HG03159 (cell line): Measurements from ENCODE around the gene LRRC23.
A peak's percentile ranks its signal among the peaks of the same experiment; 100 is the strongest.
"Not testable (repeated sequence)": the region's sequence is repeated elsewhere in the genome, so short reads cannot be mapped to it uniquely, and the experiment has no call there.

ENCODE experiments used
- ATAC-seq: cut with Tn5 transposase; IDR thresholded peaks from one replicate; pipeline ENCODE4 v1.9.1; 2021; ENCODE audit warnings: mild to moderate bottlenecking, moderate library complexity; ENCODE audit not compliant: unreplicated experiment

The LRRC23 gene

GRCh38 chr12:6872073-6873048, 32.3 kb upstream of the LRRC23 start:
- ATAC-seq: no peak

DNA sequence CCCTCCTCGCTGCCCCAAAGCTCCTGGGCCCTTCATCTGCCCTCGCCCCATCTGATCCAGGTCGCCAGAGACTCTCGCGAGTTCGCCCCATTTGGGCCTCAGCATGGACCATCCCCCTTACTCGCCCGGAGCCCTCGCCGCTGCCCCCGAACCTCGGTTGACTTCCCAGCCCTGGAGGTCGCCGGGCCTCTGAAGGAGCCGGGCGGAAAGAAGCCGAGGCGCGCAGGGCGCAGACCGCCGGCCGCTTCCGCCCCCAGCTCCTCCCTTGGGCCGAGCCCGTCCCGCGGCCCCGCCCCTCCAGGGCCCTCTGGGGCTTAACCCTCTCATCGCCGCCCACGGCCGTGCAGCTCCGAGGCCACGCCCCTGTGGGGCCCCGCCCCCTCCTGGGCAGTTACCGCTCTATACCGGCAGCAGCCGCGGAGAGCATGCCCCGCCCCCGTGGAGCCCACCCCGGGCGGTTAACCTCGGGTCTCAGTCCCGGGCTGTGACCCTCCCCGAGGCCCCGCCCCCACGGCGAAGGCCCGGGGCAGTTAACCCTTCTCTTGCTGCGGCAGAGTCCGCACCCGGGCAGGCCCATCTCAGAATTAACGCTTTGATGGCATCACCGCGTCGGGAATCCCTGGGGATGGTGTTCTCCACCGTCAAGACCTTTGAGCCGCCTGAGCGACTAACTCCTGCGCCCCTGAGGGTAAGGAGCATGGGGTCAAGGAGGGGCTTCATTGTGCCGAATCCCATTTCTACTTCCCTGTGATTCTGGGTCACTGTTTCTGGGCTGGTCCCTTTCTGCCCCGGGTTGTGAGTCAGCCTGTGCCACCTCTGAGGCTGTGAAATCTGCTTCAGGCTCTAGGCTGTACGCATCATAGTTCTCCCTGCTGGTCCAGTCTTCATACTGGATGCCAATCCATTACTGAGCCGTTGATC, 31.3 kb upstream of the LRRC23 start, which contains the start of gene SPSB2:
SPSB2 (minus strand) TSS at position 210 of the 921 bp plus-strand sequence. CDS start 402 bp downstream, outside the sequence.
- peak; percentile 75 for ATAC-seq

- not testable (repeated sequence) for ATAC-seq
Observed at GRCh38 chr12:6874015-6874368, 30.6 kb upstream of the LRRC23 start.

- ATAC-seq: not testable (repeated sequence)
Observed at GRCh38 chr12:6879824-6880223, 24.8 kb upstream of the LRRC23 start.

DNA sequence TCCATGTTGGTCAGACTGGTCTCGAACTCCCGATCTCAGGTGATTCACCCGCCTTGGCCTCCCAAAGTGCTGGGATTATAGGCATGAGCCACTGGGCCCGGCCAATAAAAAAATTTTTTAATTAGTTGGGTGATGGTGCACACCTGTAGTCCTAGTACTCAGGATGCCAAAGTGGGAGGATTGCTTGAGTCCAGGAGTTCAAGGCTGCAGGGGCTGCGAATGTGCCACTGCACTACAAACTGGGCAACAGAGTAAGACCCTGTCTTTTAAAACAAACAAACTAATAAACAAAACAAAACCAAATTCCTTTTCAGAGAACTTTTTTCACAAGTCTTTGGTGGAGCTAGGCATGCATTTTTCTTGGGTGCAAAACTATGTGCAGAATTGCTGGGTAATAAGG, 21.4 kb upstream of the LRRC23 start:
- no peak for ATAC-seq

GRCh38 chr12:6883683-6884082, 20.9 kb upstream of the LRRC23 start:
- no peak for ATAC-seq

DNA sequence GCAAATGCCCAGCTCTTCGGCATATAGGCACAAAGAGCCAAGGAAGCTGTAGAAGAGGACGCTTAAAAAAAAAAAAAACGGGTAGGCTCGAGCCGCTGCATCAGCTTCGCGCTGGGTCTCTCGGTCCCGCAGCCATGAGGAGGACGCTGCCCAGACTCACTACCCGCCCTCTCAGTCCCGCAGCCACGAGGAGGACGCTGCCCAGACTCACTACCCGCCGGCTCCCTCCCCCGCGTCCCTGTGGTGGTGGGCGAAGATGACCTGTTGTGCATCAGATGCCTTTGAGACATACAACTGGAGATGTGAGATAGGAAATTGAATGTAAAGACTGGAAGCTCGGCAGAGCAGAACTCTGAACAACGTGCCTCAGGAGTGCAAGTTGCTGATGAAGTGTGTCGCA, 20.1 kb upstream of the LRRC23 start:
- no peak for ATAC-seq

- ATAC-seq: not testable (repeated sequence)
Observed at GRCh38 chr12:6886206-6886999, 18.2 kb upstream of the LRRC23 start.

GRCh38 chr12:6887460-6887859, 17.2 kb upstream of the LRRC23 start:
- no peak for ATAC-seq

GRCh38 chr12:6888360-6888759, 16.3 kb upstream of the LRRC23 start:
- ATAC-seq: no peak

- not testable (repeated sequence) for ATAC-seq
Observed at GRCh38 chr12:6888794-6889193, 15.8 kb upstream of the LRRC23 start.

- ATAC-seq: not testable (repeated sequence)
Observed at GRCh38 chr12:6889775-6890573, 14.6 kb upstream of the LRRC23 start.

- ATAC-seq: peak; percentile 89
Observed at GRCh38 chr12:6890789-6891645, 13.6 kb upstream of the LRRC23 start.

- no peak for ATAC-seq
Observed at GRCh38 chr12:6891646-6892001, 13.0 kb upstream of the LRRC23 start.

GRCh38 chr12:6892683-6893082, 11.9 kb upstream of the LRRC23 start:
- not testable (repeated sequence) for ATAC-seq

- no peak for ATAC-seq
Observed at GRCh38 chr12:6894321-6894720, 10.3 kb upstream of the LRRC23 start.

DNA sequence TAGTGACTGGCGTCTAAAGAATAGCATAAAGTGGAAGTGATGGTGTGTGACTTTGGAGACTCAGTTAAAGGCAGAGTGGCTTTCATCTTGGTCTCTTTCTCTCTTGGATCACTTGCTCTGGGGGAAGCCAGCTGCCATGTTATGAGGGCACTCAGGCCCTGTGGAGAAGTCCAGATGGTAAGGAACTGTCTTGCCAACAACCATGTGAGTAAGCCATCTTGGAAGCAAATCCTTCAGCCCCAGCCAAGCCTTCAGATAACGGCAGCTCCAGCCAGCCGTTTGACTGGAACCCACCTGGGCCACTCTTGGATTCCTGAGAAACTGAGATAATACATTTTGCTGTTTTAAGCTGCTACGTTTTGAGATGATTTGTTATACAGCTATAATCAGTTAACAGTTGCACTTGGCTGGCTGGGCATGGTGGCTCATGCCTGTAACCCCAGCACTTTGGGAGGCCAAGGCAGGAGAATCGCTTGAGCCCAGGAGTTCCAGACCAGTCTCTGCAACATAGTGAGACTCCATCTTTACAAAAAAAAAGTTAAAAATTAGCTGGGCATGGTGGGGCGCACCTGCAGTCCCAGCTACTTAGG, 7.7 kb upstream of the LRRC23 start:
- no peak for ATAC-seq

- no peak for ATAC-seq
Observed at GRCh38 chr12:6899427-6899826, 5.2 kb upstream of the LRRC23 start.
